Keratinocyte (primary cell): Measurements from ENCODE around the gene TBC1D25. TPM values are rescaled to one million over a fixed set of nuclear protein-coding genes. Genes with fewer than 3 reads are reported as not detected.

Source experiments
- DNase-seq: peaks from one replicate; pipeline ENCODE4 v3.0.0-alpha.2; 2011; ENCODE audit warnings: low read depth, missing footprints, low spot score
- FAIRE-seq: peaks from 2 replicates; lab custom pipeline; 2011; peaks lifted over from hg19 to GRCh38; lab: Jason Lieb, UNC
- H2AFZ ChIP-seq: 2 replicates; pipeline ENCODE4 v1.6.0; 2012; ENCODE audit warnings: low read length, control low read depth, inconsistent platforms; ENCODE audit not compliant: control insufficient read depth
- H3K27ac ChIP-seq: 2 replicates; pipeline ENCODE4 v1.5.1; 2011; ENCODE audit warnings: low read length; ENCODE audit not compliant: control insufficient read depth, insufficient read depth
- H3K27me3 ChIP-seq: 3 replicates; pipeline ENCODE4 v1.6.0; 2011; ENCODE audit warnings: low read length; ENCODE audit not compliant: control insufficient read depth, insufficient read depth; ENCODE audit errors: extremely low read depth
- H3K36me3 ChIP-seq, 2 experiments: 2 replicates in 1 of 2; 3 replicates in 1 of 2; pipeline ENCODE4 v1.5.1; 2011; ENCODE audit warnings: low read length in 2 of 2, mild to moderate bottlenecking in 1 of 2; ENCODE audit not compliant: control insufficient read depth in 2 of 2, insufficient read depth in 2 of 2; ENCODE audit errors: extremely low read depth in 1 of 2
- H3K4me1 ChIP-seq: 3 replicates; pipeline ENCODE4 v1.5.1; 2011; ENCODE audit warnings: low read length; ENCODE audit not compliant: control insufficient read depth, insufficient read depth; ENCODE audit errors: extremely low read depth
- H3K4me2 ChIP-seq: 3 replicates; pipeline ENCODE4 v1.6.0; 2011; ENCODE audit warnings: low read depth, low read length; ENCODE audit not compliant: control insufficient read depth, insufficient read depth; ENCODE audit errors: extremely low read depth
- H3K4me3 ChIP-seq, 3 experiments: fragments of 200-600 bp in 1 of 3; sonication (generic) in 1 of 3; 2 replicates in 2 of 3; 3 replicates in 1 of 3; pipeline ENCODE4 v1.5.1; 2011 to 2016; ENCODE audit warnings: low read length in 3 of 3, mild to moderate bottlenecking in 3 of 3, control low read depth in 2 of 3, inconsistent platforms in 1 of 3, low read depth in 1 of 3, mixed read lengths in 1 of 3, mixed run types in 1 of 3, moderate library complexity in 1 of 3; ENCODE audit not compliant: control insufficient read depth in 2 of 3, insufficient read depth in 2 of 3; ENCODE audit errors: extremely low read depth in 1 of 3
- H3K79me2 ChIP-seq: 2 replicates; pipeline ENCODE4 v1.6.0; 2012; ENCODE audit warnings: low read length; ENCODE audit not compliant: control insufficient read depth, insufficient read depth
- H3K9ac ChIP-seq: 3 replicates; pipeline ENCODE4 v1.6.0; 2011; ENCODE audit warnings: low read length; ENCODE audit not compliant: control insufficient read depth, insufficient read depth; ENCODE audit errors: extremely low read depth
- H3K9me1 ChIP-seq: 3 replicates; pipeline ENCODE4 v1.6.0; 2011; ENCODE audit warnings: low read length; ENCODE audit not compliant: control insufficient read depth, insufficient read depth; ENCODE audit errors: extremely low read depth
- H3K9me3 ChIP-seq: 2 replicates; pipeline ENCODE4 v1.5.1; 2012; ENCODE audit warnings: low read depth, low read length; ENCODE audit not compliant: control insufficient read depth
- H4K20me1 ChIP-seq: 3 replicates; pipeline ENCODE4 v1.6.0; 2011; ENCODE audit warnings: low read length; ENCODE audit not compliant: control insufficient read depth, insufficient read depth; ENCODE audit errors: extremely low read depth
- CTCF ChIP-seq, 3 experiments: IDR thresholded peaks in 1 of 3; conservative IDR thresholded peaks in 1 of 3; optimal IDR thresholded peaks in 1 of 3; 2 replicates in 2 of 3; 3 replicates in 1 of 3; pipeline versions ENCODE3 to v1.5.1; 2011; ENCODE audit warnings: low read length in 3 of 3, mild to moderate bottlenecking in 3 of 3, moderate library complexity in 2 of 3, control low read depth in 1 of 3, inconsistent platforms in 1 of 3; ENCODE audit not compliant: insufficient read depth in 2 of 3; ENCODE audit errors: extremely low read depth in 1 of 3
- EZH2 ChIP-seq: IDR thresholded peaks from one replicate; pipeline ENCODE4 v1.6.1; 2012; ENCODE audit warnings: inconsistent platforms, mild to moderate bottlenecking, low read length, moderate library complexity
- dilution Hi-C: fragments of 300-500 bp; cut with MboI; formaldehyde crosslinking; loops from one replicate; pipeline ENCODE4 v1.7.0; 2020; ENCODE audit warnings: low sequenced_read_pairs; ENCODE audit not compliant: extremely low pct_ligation_motif_present
- polyA plus RNA-seq, 5 experiments: library from polyadenylated mRNA; depleted of rRNA in 3 of 5; stranded (reverse) in 3 of 5; stranded (forward) in 1 of 5; unstranded in 1 of 5; fragments of >200 nt; gene quantifications; 1 replicate in 1 of 5; 2 replicates in 3 of 5; 3 replicates in 1 of 5; pipeline versions ENCODE4 v1.2.1 to v1.2.3, GENCODE V29; 2011 to 2012; ENCODE audit warnings: missing spikeins in 2 of 5, low read depth in 1 of 5, low replicate concordance in 1 of 5

TBC1D25 gene
- polyA plus RNA-seq, 1 donor (not counting 4 experiments of a cell fraction or from before 2014, with no cell fraction given), result 9.2 TPM

GRCh38 chrX:48505481-48505880 lies 34.0 kb upstream of the TBC1D25 start:
- Histone ChIP-seq H3K36me3 (no peaks in the 10 kb centered on the region), H3K4me2 (no peak overlapping the region), H3K9me1 (no peaks in the 10 kb centered on the region), H4K20me1 (no peaks in the 10 kb centered on the region), H3K9me3 (peaks cover 2% of the 10 kb centered on the region), H3K27me3 (no peaks in the 10 kb centered on the region), H3K79me2 (peaks cover 10% of the 10 kb centered on the region), H2AFZ (no peak overlapping the region), H3K4me1 (peaks cover 7% of the 10 kb centered on the region), H3K27ac (no peak overlapping the region), H3K4me3 (no peak overlapping the region), H3K9ac (no peak overlapping the region)
- TF ChIP-seq EZH2 (no peak), CTCF (optimal IDR thresholded peaks at IDR 0.05 in 1 of 3, IDR thresholded peaks at IDR 0.05 in 1 of 3, conservative IDR thresholded peaks at IDR 0.05 in 1 of 3; ENCODE audit: extremely low read depth in 1 of 3, insufficient read depth in 2 of 3, low read length in 3 of 3) (no peak)
- DNase-seq (no peak), FAIRE-seq (no peak)
- dilution Hi-C loops, result no loop called here

- DNase-seq, result no peak
- Histone ChIP-seq H3K79me2 (peaks cover 13% of the 10 kb centered on the region), H3K4me2 (no peak overlapping the region), H3K27ac (no peak overlapping the region), H2AFZ (no peak overlapping the region), H3K27me3 (no peaks in the 10 kb centered on the region), H3K36me3 (peaks cover 0 to 3% of the 10 kb centered on the region in 2 experiments), H4K20me1 (no peaks in the 10 kb centered on the region), H3K4me3 (no peak overlapping the region), H3K9ac (no peak overlapping the region), H3K9me3 (peaks cover 4% of the 10 kb centered on the region), H3K9me1 (no peaks in the 10 kb centered on the region), H3K4me1 (peaks cover 7% of the 10 kb centered on the region)
- TF ChIP-seq EZH2 (no peak), CTCF (optimal IDR thresholded peaks at IDR 0.05 in 1 of 3, IDR thresholded peaks at IDR 0.05 in 1 of 3, conservative IDR thresholded peaks at IDR 0.05 in 1 of 3; ENCODE audit: extremely low read depth in 1 of 3, insufficient read depth in 2 of 3, low read length in 3 of 3) (no peak)
- dilution Hi-C loops, result no loop called here
- FAIRE-seq, result no peak
Observed at GRCh38 chrX:48507246-48507645, 32.3 kb upstream of the TBC1D25 start.
